AG09309 (cell line): Measurements from ENCODE around the gene UBR1.

Source experiments
- DNase-seq: peaks from one replicate; pipeline ENCODE4 v3.0.0-alpha.2; 2010; ENCODE audit warnings: low read depth
- H3K4me3 ChIP-seq: 2 replicates; pipeline ENCODE4 v1.5.1; 2011; ENCODE audit warnings: mild to moderate bottlenecking, low read depth, low read length, moderate library complexity; ENCODE audit not compliant: control insufficient read depth
- CTCF ChIP-seq: IDR thresholded peaks from 2 replicates; pipeline ENCODE4 v1.5.1; 2011; ENCODE audit warnings: mild to moderate bottlenecking, low read depth, low read length, inconsistent platforms; ENCODE audit not compliant: insufficient read depth, control insufficient read depth; ENCODE audit errors: missing control alignments

Gene UBR1

GRCh38 chr15:43099105-43099845, 6.6 kb downstream of the UBR1 start:
- no peak for TF ChIP-seq CTCF
- DNase-seq = no peak
- no peak overlapping the region for H3K4me3 ChIP-seq

- no peak for DNase-seq
- no peak overlapping the region for H3K4me3 ChIP-seq
- TF ChIP-seq CTCF = no peak
Measured at GRCh38 chr15:43096411-43096810, 9.4 kb downstream of the UBR1 start.

- H3K4me3 ChIP-seq = no peak overlapping the region
Measured at GRCh38 chr15:43095708-43096347, 10.0 kb downstream of the UBR1 start.

GRCh38 chr15:43095243-43095642, 10.6 kb downstream of the UBR1 start:
- no peak for DNase-seq
- no peak overlapping the region for H3K4me3 ChIP-seq
- TF ChIP-seq CTCF = no peak

More at GRCh38 chr15:43095708-43096347, 10.0 kb downstream of the UBR1 start:
- TF ChIP-seq CTCF = no peak
- DNase-seq = no peak

GRCh38 chr15:43094416-43095030, 11.3 kb downstream of the UBR1 start:
- no peak for TF ChIP-seq CTCF
- H3K4me3 ChIP-seq = no peak overlapping the region
- DNase-seq = no peak

- H3K4me3 ChIP-seq = no peak overlapping the region
- DNase-seq = no peak
- no peak for TF ChIP-seq CTCF
Measured at GRCh38 chr15:43093026-43093425, 12.8 kb downstream of the UBR1 start.
